Mesendoderm (in vitro differentiated cells): ENCODE results near the gene TMEM139.

Experiments used
- DNase-seq: peaks from one replicate; pipeline ENCODE4 v3.0.0; 2013
- H2AK5ac ChIP-seq: 2 replicates; pipeline ENCODE4 v1.6.1; 2013; ENCODE audit warnings: low read length, inconsistent platforms
- H2BK120ac ChIP-seq: 2 replicates; pipeline ENCODE4 v1.6.1; 2013; ENCODE audit warnings: low read depth, mild to moderate bottlenecking, low read length, moderate library complexity, mixed read lengths
- H2BK15ac ChIP-seq: replicated peaks from 2 replicates; pipeline ENCODE4 v1.6.1; 2013; ENCODE audit warnings: low read depth, mild to moderate bottlenecking, moderate library complexity
- H2BK5ac ChIP-seq: 2 replicates; pipeline ENCODE4 v1.6.1; 2013; ENCODE audit warnings: low read length, inconsistent platforms
- H3K18ac ChIP-seq: 2 replicates; pipeline ENCODE4 v1.6.1; 2013; ENCODE audit warnings: mild to moderate bottlenecking, low read length, mixed read lengths
- H3K23ac ChIP-seq: one replicate; pipeline ENCODE4 v1.6.1; 2013; ENCODE audit warnings: low read length
- H3K27ac ChIP-seq: 2 replicates; pipeline ENCODE4 v1.5.1; 2013; ENCODE audit warnings: low read depth, mild to moderate bottlenecking, inconsistent platforms, low read length, moderate library complexity
- H3K27me3 ChIP-seq: 2 replicates; pipeline ENCODE4 v1.6.1; 2013; ENCODE audit warnings: low read length, control low read depth, mild to moderate bottlenecking, inconsistent platforms; ENCODE audit not compliant: insufficient read depth, poor library complexity
- H3K36me3 ChIP-seq: 2 replicates; pipeline ENCODE4 v1.6.1; 2013; ENCODE audit warnings: low read length, inconsistent platforms; ENCODE audit not compliant: control insufficient read depth, insufficient read depth
- H3K4ac ChIP-seq: one replicate; pipeline ENCODE4 v1.6.1; 2013; ENCODE audit warnings: low read depth, mild to moderate bottlenecking, low read length, moderate library complexity
- H3K4me1 ChIP-seq: 2 replicates; pipeline ENCODE4 v1.6.1; 2013; ENCODE audit warnings: low read depth, low read length, inconsistent platforms; ENCODE audit not compliant: control insufficient read depth
- H3K4me2 ChIP-seq: 2 replicates; pipeline ENCODE4 v1.6.1; 2013; ENCODE audit warnings: low read length
- H3K4me3 ChIP-seq: 2 replicates; pipeline ENCODE4 v1.5.1; 2013; ENCODE audit warnings: mild to moderate bottlenecking, low read length
- H3K56ac ChIP-seq: one replicate; pipeline ENCODE4 v1.6.1; 2013; ENCODE audit warnings: low read length
- H3K79me1 ChIP-seq: 2 replicates; pipeline ENCODE4 v1.6.1; 2013; ENCODE audit warnings: low read length, inconsistent platforms
- H3K79me2 ChIP-seq: 2 replicates; pipeline ENCODE4 v1.6.1; 2013; ENCODE audit warnings: mild to moderate bottlenecking, low read length; ENCODE audit not compliant: control insufficient read depth, insufficient read depth
- H3K9ac ChIP-seq: 2 replicates; pipeline ENCODE4 v1.6.1; 2013; ENCODE audit warnings: low read length, inconsistent platforms
- H4K5ac ChIP-seq: one replicate; pipeline ENCODE4 v1.6.1; 2013; ENCODE audit warnings: low read length
- H4K8ac ChIP-seq: one replicate; pipeline ENCODE4 v1.6.1; 2013; ENCODE audit warnings: low read depth, mild to moderate bottlenecking, control low read depth, low read length, moderate library complexity
- WGBS: extraction: QIAGEN DNeasy Blood & Tissue Kit; methylation state at CpG from one replicate; pipeline ENCODE4 v1.1.7; 2013; ENCODE audit warnings: low lambda C conversion rate, missing lambda C conversion rate; ENCODE audit not compliant: insufficient coverage; ENCODE audit errors: extremely low coverage; 5-methylcytosine and 5-hydroxymethylcytosine counted together

The TMEM139 gene

DNA sequence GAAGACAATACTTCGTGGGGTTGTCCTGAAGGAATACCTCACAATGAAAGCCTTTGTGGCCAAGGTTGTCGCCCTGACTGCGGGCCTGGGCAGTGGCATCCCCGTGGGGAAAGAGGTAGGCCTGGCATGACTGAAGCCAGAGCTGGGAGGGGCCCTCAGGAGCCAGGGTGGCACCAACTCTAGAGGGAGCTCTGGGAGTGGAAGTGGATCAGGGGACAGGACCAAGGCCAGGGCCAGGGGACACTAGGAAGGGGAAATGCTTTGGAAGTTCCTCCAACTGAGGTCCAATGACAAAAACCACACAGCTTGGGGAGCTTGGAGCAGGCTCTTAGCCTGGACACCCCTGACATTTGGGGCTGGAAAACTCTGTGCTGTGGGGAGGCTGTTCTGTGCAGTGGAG, 37.0 kb downstream of the TMEM139 start:
- WGBS, result no CpG with 5 or more reads among the region's 4 CpGs

DNA sequence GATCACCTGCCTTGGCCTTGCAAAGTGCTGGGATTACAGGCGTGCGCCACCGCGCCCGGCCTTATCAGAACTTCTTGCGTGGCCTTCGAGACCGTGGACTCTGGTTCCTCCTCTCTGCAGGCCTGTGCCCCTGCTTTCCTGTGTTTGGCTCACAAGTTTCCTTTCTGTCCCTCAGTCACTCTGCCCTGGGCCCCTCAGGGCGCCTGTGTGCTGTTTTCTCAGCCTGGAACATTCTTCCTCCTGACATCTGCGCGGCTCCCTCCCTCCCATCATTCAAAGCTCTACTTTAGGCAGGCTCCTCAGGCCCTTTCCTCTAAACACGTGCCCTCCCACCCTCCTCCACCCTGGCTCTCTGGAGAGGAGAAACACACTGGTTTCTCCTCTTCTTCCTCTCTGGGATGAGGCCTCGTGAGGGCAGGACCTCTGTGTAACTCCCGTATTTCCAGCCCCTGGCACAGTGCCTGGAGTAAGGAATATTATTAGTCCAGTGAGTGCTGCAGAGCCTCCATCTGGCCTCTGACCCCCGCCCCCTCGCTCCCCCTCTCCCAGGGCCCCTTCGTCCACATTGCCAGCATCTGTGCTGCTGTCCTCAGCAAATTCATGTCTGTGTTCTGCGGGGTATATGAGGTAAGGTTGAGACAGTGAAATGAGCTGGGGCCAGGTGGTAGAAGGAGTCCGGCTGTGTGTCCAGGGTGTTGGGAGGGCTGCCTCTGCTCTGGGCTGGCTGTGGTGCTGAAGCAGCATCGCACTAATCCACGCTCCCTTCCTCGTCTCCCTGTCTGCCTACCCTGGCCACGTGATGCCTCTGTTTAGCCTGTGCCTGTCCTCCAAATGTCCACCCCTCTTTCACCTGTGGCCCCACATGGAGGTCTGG, 38.2 kb downstream of the TMEM139 start:
- Histone ChIP-seq H2BK5ac (no peak overlapping the region), H2BK120ac (no peak overlapping the region), H3K4me3 (no peak overlapping the region), H3K79me1 (no peaks in the 10 kb centered on the region), H3K9ac (no peak overlapping the region), H3K79me2 (no peaks in the 10 kb centered on the region), H3K4me2 (no peak overlapping the region), H4K8ac (no peak overlapping the region), H2AK5ac (no peak overlapping the region), H3K4me1 (no peaks in the 10 kb centered on the region), H3K56ac (no peak overlapping the region), H3K27ac (no peak overlapping the region), H2BK15ac (no peak overlapping the region), H3K27me3 (no peaks in the 10 kb centered on the region), H3K18ac (no peak overlapping the region), H4K5ac (no peak overlapping the region), H3K4ac (no peak overlapping the region), H3K36me3 (no peaks in the 10 kb centered on the region), H3K23ac (no peak overlapping the region)
- no CpG with 5 or more reads among the region's 23 CpGs for WGBS
- no peak for DNase-seq

More for the DNA sequence above, 37.0 kb downstream of the TMEM139 start:
- Histone ChIP-seq H3K56ac (no peak overlapping the region), H3K4me1 (no peaks in the 10 kb centered on the region), H3K23ac (no peak overlapping the region), H3K18ac (no peak overlapping the region), H3K79me2 (no peaks in the 10 kb centered on the region), H3K4ac (no peak overlapping the region), H3K4me3 (no peak overlapping the region), H2BK15ac (no peak overlapping the region), H4K5ac (no peak overlapping the region), H2BK5ac (no peak overlapping the region), H3K4me2 (no peak overlapping the region), H4K8ac (no peak overlapping the region), H3K79me1 (no peaks in the 10 kb centered on the region), H3K9ac (no peak overlapping the region), H3K36me3 (no peaks in the 10 kb centered on the region), H2AK5ac (no peak overlapping the region), H2BK120ac (no peak overlapping the region), H3K27me3 (no peaks in the 10 kb centered on the region), H3K27ac (no peak overlapping the region)
- DNase-seq, result peak; percentile 49

DNA sequence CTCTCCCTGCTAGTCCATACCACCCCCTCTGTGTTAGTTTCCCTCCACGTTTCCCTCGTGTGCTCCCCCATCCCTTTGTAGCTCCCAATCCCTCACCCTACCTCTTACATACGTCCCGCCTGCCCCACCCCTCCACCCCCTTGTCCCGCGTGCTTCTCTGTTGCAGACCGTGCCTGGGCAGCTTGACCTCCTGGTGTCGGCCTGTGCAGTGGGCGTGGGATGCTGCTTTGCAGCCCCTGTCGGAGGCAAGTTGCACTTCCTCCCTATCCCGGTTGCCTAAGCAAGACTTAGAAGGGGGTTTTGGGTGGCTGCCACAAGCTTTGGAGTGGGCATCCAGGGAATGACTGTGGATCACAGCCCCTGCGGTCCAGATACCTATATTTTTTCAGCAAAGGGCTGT, 38.9 kb downstream of the TMEM139 start:
- Histone ChIP-seq H2AK5ac (no peak overlapping the region), H3K4me1 (no peaks in the 10 kb centered on the region), H3K23ac (no peak overlapping the region), H3K4me3 (no peak overlapping the region), H3K18ac (no peak overlapping the region), H3K4me2 (no peak overlapping the region), H4K8ac (no peak overlapping the region), H3K36me3 (no peaks in the 10 kb centered on the region), H2BK5ac (no peak overlapping the region), H4K5ac (no peak overlapping the region), H3K79me2 (no peaks in the 10 kb centered on the region), H2BK120ac (no peak overlapping the region), H3K79me1 (no peaks in the 10 kb centered on the region), H2BK15ac (no peak overlapping the region), H3K56ac (no peak overlapping the region), H3K27me3 (no peaks in the 10 kb centered on the region), H3K27ac (no peak overlapping the region), H3K4ac (no peak overlapping the region), H3K9ac (no peak overlapping the region)
- DNase-seq, result no peak
- no CpG with 5 or more reads among the region's 12 CpGs for WGBS

DNA sequence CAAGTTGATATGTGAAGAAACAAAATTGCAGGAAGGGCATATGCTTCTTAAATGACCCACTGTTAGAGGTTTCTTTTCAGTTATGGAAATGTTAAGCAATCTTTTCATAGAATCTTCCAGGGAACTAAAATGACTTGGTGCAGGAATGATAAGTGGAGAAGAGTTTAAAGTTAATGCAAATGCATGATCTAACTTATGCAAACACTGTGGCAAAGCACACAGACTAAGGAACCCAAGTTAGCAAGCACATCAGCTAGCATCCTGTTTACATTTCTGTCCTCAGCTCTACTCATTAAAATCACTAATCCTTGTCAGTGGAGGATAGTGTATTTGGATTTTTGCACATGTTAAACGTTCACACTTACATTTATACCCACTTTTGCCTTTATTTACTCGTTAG, 40.5 kb downstream of the TMEM139 start:
- H2AK5ac ChIP-seq, result no peak overlapping the region
- DNase-seq, result no peak
- no peak overlapping the region for H4K5ac ChIP-seq

DNA sequence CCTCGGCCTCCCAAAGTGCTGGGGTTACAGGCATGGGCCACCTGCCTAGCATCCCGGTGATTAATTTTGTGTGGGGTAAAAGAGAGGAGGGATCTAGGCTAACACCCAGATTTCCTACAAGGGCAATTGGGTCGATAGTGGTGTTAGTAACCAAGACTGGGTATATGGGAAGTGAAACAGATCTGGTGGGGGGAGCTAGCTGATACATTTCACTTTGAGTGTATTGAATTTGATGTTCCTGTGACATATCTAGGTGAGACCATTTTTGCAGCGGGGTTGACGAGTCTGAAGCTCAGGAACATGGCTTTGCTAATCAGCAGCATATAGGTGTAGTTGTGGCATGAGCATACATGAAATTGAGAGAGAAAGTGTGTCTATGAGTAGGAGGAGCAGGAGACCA, 43.1 kb downstream of the TMEM139 start:
- H2AK5ac ChIP-seq, result no peak overlapping the region
- no peaks in the 10 kb centered on the region for H3K36me3 ChIP-seq
- H3K27me3 ChIP-seq, result no peaks in the 10 kb centered on the region
- H2BK120ac ChIP-seq, result no peak overlapping the region
- no peak overlapping the region for H3K4ac ChIP-seq
- no CpG with 5 or more reads among the region's 5 CpGs for WGBS
- no peak overlapping the region for H3K4me3 ChIP-seq
- no peak overlapping the region for H3K27ac ChIP-seq
- no peak overlapping the region for H3K9ac ChIP-seq
- H4K5ac ChIP-seq, result no peak overlapping the region
- DNase-seq, result no peak
- H3K4me1 ChIP-seq, result no peaks in the 10 kb centered on the region
- no peaks in the 10 kb centered on the region for H3K79me2 ChIP-seq
- no peak overlapping the region for H3K4me2 ChIP-seq
- H3K18ac ChIP-seq, result no peak overlapping the region
- H2BK5ac ChIP-seq, result no peak overlapping the region
- no peak overlapping the region for H3K56ac ChIP-seq
- H2BK15ac ChIP-seq, result no peak overlapping the region
- H4K8ac ChIP-seq, result no peak overlapping the region
- no peaks in the 10 kb centered on the region for H3K79me1 ChIP-seq
- no peak overlapping the region for H3K23ac ChIP-seq

More for the DNA sequence above, 40.5 kb downstream of the TMEM139 start:
- no peak overlapping the region for H4K8ac ChIP-seq
- no peak overlapping the region for H3K9ac ChIP-seq
- H2BK120ac ChIP-seq, result no peak overlapping the region
- WGBS, result no CpG with 5 or more reads among the region's 2 CpGs
- H3K4me1 ChIP-seq, result no peaks in the 10 kb centered on the region
- no peaks in the 10 kb centered on the region for H3K79me2 ChIP-seq
- H2BK15ac ChIP-seq, result no peak overlapping the region
- H3K79me1 ChIP-seq, result no peaks in the 10 kb centered on the region
- no peaks in the 10 kb centered on the region for H3K36me3 ChIP-seq
- no peak overlapping the region for H3K4ac ChIP-seq
- no peaks in the 10 kb centered on the region for H3K27me3 ChIP-seq
- H3K18ac ChIP-seq, result no peak overlapping the region
- no peak overlapping the region for H3K56ac ChIP-seq
- H2BK5ac ChIP-seq, result no peak overlapping the region
- no peak overlapping the region for H3K4me2 ChIP-seq
- no peak overlapping the region for H3K27ac ChIP-seq
- no peak overlapping the region for H3K23ac ChIP-seq
- no peak overlapping the region for H3K4me3 ChIP-seq
